ENCODE measurements around the gene OPRL1.

Gene OPRL1

GRCh38 chr20:64140956-64141355 is 61.1 kb downstream of the OPRL1 start:
- DNase-seq (ENCODE audit: insufficient read length, low spot score) (peak; percentile 9), FAIRE-seq (no peak)
- TF ChIP-seq, protein P1, sequence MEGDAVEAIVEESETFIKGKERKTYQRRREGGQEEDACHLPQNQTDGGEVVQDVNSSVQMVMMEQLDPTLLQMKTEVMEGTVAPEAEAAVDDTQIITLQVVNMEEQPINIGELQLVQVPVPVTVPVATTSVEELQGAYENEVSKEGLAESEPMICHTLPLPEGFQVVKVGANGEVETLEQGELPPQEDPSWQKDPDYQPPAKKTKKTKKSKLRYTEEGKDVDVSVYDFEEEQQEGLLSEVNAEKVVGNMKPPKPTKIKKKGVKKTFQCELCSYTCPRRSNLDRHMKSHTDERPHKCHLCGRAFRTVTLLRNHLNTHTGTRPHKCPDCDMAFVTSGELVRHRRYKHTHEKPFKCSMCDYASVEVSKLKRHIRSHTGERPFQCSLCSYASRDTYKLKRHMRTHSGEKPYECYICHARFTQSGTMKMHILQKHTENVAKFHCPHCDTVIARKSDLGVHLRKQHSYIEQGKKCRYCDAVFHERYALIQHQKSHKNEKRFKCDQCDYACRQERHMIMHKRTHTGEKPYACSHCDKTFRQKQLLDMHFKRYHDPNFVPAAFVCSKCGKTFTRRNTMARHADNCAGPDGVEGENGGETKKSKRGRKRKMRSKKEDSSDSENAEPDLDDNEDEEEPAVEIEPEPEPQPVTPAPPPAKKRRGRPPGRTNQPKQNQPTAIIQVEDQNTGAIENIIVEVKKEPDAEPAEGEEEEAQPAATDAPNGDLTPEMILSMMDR (IDR thresholded peaks at IDR 0.05; ENCODE audit: insufficient read depth, missing control alignments): no peak

DNA sequence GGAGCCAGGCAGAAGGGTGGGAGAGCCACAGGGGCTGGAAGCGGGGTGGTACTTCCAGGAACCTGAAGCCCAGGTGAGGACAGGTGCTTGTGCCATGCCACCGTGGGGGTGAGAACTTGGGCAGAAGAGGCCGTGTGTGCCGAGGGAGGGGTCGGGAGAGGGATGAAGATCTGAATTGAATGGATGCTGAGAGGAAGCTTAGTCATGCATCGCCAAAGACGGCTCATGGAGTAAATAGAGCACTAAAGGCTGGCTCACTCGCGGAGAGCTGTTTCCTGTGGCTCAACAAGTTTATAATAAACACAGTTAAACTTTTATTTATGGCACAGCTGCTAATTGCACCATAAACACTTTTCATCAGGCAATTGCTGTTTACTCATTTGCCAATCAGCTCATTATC is 62.7 kb downstream of the OPRL1 start:
- TF ChIP-seq, protein P1 (IDR thresholded peaks at IDR 0.05; ENCODE audit: insufficient read depth, missing control alignments): no peak
- DNase-seq (ENCODE audit: insufficient read length, low spot score) (no peak), FAIRE-seq (no peak)

DNA sequence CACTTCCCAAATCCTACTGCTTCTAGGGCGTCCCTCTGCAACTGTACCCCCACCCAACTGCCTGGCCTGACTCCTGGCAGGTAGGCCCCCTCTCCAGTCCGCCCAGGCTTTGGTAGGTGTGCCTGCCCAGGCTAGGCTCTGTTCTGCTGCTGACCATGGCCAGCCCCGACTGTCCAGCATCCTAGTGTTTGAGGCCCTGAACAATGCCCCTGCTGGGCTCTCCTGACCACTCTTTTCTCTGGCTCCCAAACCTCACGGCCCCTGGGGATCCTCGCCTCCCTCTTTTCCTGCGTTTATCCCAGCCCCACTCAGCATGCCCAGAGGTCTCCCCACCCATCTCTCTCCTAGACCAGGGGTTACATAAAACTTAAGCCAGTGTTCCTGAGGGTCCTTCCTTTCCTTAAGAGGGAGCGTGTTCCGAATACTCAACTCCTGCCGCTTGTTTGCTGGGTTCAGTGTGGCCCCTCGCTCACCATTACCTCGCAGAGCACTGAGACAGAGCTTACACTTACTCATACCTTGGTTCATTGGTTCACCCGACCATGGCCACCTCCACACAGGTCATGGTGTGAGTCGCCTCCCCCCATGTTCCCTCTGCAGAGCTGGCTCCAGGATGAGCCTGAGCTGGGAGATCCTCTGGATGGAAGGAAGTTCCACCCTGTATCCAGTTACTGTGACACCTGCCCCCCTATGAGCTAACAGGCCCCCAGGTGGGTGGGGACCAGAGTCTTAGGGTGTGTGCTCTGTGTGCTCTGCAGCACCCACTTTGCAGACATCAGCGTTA is 63.3 kb downstream of the OPRL1 start:
- FAIRE-seq: no peak
- TF ChIP-seq, protein P1 (IDR thresholded peaks at IDR 0.05; ENCODE audit: insufficient read depth, missing control alignments): no peak

DNA sequence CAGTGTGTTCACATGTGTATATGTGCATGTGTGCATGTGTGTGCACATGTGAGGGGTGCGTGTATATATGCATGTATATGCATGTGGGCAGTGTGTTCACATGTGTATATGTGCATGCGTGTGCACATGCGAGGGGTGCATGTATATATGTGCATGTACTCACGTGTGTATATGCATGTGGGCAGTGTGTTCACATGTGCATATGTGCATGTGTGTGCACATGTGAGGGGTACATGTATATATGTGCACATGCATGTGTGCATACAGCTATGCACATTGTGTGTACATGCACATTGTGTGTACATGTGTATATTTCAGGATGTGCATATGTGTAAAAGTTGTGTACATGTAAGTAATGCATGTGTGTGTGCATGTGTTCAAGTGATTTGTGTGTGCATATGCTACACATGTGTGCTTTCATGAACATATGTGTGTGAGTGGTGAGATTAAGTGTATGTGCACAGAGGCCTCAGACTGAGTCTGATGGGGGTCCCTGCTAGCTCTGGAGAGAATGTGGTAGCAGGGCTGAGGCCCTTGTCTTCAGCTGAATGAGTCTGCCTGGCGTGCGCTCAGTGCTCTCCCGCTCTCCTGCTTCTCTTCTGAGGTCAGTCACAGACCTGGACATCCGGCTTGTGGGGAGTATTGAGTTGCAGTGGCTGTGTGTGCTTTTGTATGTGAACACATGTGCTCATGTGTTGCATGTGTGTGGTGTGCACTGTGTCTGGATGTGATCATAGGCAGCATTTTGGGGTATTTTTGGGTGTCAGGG is 64.4 kb downstream of the OPRL1 start:
- no peak for FAIRE-seq
- TF ChIP-seq, protein P1 (IDR thresholded peaks at IDR 0.05; ENCODE audit: insufficient read depth, missing control alignments): no peak
- no peak for DNase-seq (ENCODE audit: insufficient read length, low spot score)

More for the DNA sequence above, 63.3 kb downstream of the OPRL1 start:
- DNase-seq (ENCODE audit: insufficient read length, low spot score): no peak

DNA sequence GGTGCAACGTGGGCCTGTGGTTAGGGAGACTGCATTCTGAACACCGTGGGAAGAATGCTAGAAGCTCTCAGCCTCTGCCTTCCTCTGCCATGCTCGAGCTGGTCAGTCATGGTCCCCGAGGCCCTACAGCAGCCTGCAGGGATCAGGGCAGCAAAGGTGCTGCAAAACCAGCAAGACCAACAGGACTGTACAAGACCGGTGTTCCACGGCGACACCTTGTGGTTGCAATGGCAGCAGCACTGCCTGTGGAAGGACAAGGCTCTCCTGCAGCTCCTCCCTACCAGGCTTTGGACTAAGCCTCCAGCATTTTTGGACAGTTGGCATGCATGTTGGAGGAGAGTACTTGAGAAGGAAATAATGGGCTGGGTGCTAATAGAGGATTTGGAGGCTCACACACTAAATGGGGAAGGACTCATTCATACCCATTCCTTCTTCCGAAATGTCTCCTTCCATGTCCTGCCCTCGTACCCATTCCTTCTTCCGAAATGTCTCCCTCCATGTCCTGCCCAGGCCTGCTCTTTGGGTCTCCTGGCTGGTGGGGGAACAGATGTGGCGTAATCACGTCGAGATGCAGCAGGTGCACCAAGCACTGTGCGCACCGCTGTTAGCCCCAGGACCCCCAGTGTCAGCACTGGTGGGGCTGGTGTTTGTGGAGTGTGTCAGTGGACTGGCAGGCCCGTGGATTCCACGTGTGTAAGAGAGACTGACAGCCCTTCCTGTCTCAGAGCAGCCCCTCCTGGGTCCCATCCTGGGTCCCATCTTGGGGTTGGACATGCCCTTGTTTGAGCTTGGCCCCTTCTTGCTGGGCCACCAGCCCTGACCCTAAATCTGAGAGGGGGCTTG is 65.8 kb downstream of the OPRL1 start:
- no peak for FAIRE-seq
- TF ChIP-seq, protein P1 (IDR thresholded peaks at IDR 0.05; ENCODE audit: insufficient read depth, missing control alignments): no peak
- peak; percentile 14 for DNase-seq (ENCODE audit: insufficient read length, low spot score)

DNA sequence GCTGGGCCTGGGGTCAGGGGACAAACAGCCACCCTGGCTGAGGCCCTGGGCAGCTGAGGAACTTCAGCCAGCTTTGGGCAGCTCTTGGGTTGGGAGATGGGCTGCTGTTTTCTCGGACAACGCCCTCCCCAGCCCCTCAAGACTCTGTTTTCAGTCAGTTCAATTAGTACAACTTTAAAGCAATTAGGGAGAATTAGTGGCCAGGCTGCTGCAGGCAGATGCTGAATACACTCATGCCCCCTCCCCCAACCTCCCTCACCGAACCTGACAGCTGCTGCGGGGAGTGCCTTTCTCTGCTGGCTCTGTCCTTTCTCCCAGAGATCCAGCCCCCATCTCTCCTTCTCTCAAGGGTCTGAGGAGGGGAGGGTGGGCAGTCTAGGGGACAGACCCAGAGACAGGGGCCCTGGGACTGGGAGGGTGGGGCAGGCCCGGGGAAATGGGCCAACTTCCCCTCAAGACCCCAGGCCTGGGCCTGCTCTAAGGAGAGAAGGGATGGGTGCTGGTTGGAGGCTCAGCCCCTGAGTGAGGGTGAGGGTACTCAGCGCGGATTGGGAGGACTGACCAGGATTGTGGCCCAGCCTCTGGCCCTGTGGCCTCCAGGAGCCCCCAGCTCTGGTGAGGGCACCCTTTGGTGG is 66.5 kb downstream of the OPRL1 start:
- TF ChIP-seq, protein P1 (IDR thresholded peaks at IDR 0.05; ENCODE audit: insufficient read depth, missing control alignments): no peak
- no peak for FAIRE-seq
- DNase-seq (ENCODE audit: insufficient read length, low spot score): peak; percentile 96
